ENCODE measurements around the gene AKT1S1.
A peak's percentile ranks its signal among the peaks of the same experiment; 100 is the strongest.
"Not testable (repeated sequence)": the region's sequence is repeated elsewhere in the genome, so short reads cannot be mapped to it uniquely, and the experiment has no call there.

The AKT1S1 gene

GRCh38 chr19:49877020-49877878 lies at the start of gene AKT1S1, which contains the start of gene TBC1D17:
TSS of gene AKT1S1 (minus strand) at chr19:49877355. CDS start at chr19:49873295, 4,060 bp downstream.
TSS of gene TBC1D17 (plus strand) at chr19:49877702. CDS start at chr19:49877724, 22 bp downstream.
- peak; percentile 96 for DNase-seq

- DNase-seq: no peak
Observed at GRCh38 chr19:49926515-49926914, 49.4 kb upstream of the AKT1S1 start.

- DNase-seq: no peak
Observed at GRCh38 chr19:49925486-49925885, 48.3 kb upstream of the AKT1S1 start.

- not testable (repeated sequence) for DNase-seq
Observed at GRCh38 chr19:49924881-49925210, 47.7 kb upstream of the AKT1S1 start.

- no peak for DNase-seq
Observed at GRCh38 chr19:49924004-49924880, 47.1 kb upstream of the AKT1S1 start.

GRCh38 chr19:49923055-49924003 lies 46.2 kb upstream of the AKT1S1 start:
- no peak for DNase-seq

GRCh38 chr19:49921871-49922795 lies 45.0 kb upstream of the AKT1S1 start:
- DNase-seq: no peak

GRCh38 chr19:49920624-49921363 lies 43.6 kb upstream of the AKT1S1 start:
- DNase-seq: no peak

- DNase-seq: no peak
Observed at GRCh38 chr19:49918089-49918488, 40.9 kb upstream of the AKT1S1 start.

- no peak for DNase-seq
Observed at GRCh38 chr19:49916839-49917733, 39.9 kb upstream of the AKT1S1 start.

- DNase-seq: no peak
Observed at GRCh38 chr19:49915271-49915670, 38.1 kb upstream of the AKT1S1 start.

- no peak for DNase-seq
Observed at GRCh38 chr19:49913720-49914119, 36.6 kb upstream of the AKT1S1 start.

- no peak for DNase-seq
Observed at GRCh38 chr19:49912965-49913685, 36.0 kb upstream of the AKT1S1 start.

GRCh38 chr19:49911381-49912145 lies 34.4 kb upstream of the AKT1S1 start:
- DNase-seq: no peak

GRCh38 chr19:49910179-49910578 lies 33.0 kb upstream of the AKT1S1 start:
- DNase-seq: no peak

GRCh38 chr19:49908480-49909420 lies 31.6 kb upstream of the AKT1S1 start:
- no peak for DNase-seq
